ENCODE data around the gene FHOD1. TPM values are rescaled to one million over a fixed set of nuclear protein-coding genes. Genes with fewer than 3 reads are reported as not detected.

FHOD1 gene
- total and polyA plus RNA-seq, 2 of the 13 experiments (the other 11 are each of a cell fraction or from before 2014, with no cell fraction given): 20.0 to 20.8 TPM

- TF ChIP-seq TBP (CRISPR knock-in tag; IDR thresholded peaks at IDR 0.05) (no peak), RXRB (CRISPR knock-in tag; IDR thresholded peaks at IDR 0.05; ENCODE audit: borderline replicate concordance) (no peak), ZNF230 (CRISPR knock-in tag; IDR thresholded peaks at IDR 0.05) (no peak), POLR2G (IDR thresholded peaks at IDR 0.05; ENCODE audit: low read depth, low read length) (peak; percentile 72; the same call in 1 of the 2 replicates), POLR2A (IDR thresholded peaks at IDR 0.05; ENCODE audit: insufficient read depth in 1 of 2, low read depth in 2 of 2, low read length in 2 of 2) (0 out of 4 replicates have a peak, but pooled peaks of 1 of the 2 experiments have one; percentile 5), ZNF264 (CRISPR knock-in tag; IDR thresholded peaks at IDR 0.05) (no peak), ZNF746 (CRISPR knock-in tag; IDR thresholded peaks at IDR 0.05) (no peak), ZMYM4 (CRISPR knock-in tag; IDR thresholded peaks at IDR 0.05) (no peak), NONO (IDR thresholded peaks at IDR 0.05) (no peak), NONO (CRISPR knock-in tag; conservative IDR thresholded peaks at IDR 0.05) (0 out of 2 replicates have a peak, but pooled peaks have one; percentile 19), ZFP36L1 (CRISPR knock-in tag; IDR thresholded peaks at IDR 0.05) (no peak), ZNF263 (CRISPR knock-in tag; IDR thresholded peaks at IDR 0.05) (peak; percentile 87), NAIF1 (CRISPR knock-in tag; IDR thresholded peaks at IDR 0.05; ENCODE audit: borderline replicate concordance) (no peak), MED13 (CRISPR knock-in tag; IDR thresholded peaks at IDR 0.05) (no peak), KIAA2018 (CRISPR knock-in tag; IDR thresholded peaks at IDR 0.05; ENCODE audit: borderline replicate concordance) (no peak), CENPX (CRISPR knock-in tag; IDR thresholded peaks at IDR 0.05) (no peak), PCBP1 (IDR thresholded peaks at IDR 0.05; ENCODE audit: borderline replicate concordance, low read depth, low read length) (no peak), RBM22 (optimal IDR thresholded peaks at IDR 0.05; ENCODE audit: low read length) (peak; percentile 6)
- TF ChIP-seq, protein P1, sequence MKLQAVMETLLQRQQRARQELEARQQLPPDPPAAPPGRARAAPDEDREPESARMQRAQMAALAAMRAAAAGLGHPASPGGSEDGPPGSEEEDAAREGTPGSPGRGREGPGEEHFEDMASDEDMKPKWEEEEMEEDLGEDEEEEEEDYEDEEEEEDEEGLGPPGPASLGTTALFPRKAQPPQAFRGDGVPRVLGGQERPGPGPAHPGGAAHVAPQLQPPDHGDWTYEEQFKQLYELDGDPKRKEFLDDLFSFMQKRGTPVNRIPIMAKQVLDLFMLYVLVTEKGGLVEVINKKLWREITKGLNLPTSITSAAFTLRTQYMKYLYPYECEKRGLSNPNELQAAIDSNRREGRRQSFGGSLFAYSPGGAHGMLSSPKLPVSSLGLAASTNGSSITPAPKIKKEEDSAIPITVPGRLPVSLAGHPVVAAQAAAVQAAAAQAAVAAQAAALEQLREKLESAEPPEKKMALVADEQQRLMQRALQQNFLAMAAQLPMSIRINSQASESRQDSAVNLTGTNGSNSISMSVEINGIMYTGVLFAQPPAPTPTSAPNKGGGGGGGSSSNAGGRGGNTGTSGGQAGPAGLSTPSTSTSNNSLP (IDR thresholded peaks at IDR 0.05; ENCODE audit: low read depth, low read length): no peak
- TF ChIP-seq, protein P2, sequence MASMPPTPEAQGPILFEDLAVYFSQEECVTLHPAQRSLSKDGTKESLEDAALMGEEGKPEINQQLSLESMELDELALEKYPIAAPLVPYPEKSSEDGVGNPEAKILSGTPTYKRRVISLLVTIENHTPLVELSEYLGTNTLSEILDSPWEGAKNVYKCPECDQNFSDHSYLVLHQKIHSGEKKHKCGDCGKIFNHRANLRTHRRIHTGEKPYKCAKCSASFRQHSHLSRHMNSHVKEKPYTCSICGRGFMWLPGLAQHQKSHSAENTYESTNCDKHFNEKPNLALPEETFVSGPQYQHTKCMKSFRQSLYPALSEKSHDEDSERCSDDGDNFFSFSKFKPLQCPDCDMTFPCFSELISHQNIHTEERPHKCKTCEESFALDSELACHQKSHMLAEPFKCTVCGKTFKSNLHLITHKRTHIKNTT (CRISPR knock-in tag; IDR thresholded peaks at IDR 0.05): no peak
Observed at GRCh38 chr16:67270931-67271338, 23.7 kb upstream of the FHOD1 start (continued).
